Activated CD8-positive, alpha-beta memory T cell treated with anti-CD3 and anti-CD28 coated beads for 48 hours (primary cell): ENCODE results near the gene DAB2.
"Not testable (repeated sequence)": the region's sequence is repeated elsewhere in the genome, so short reads cannot be mapped to it uniquely, and the experiment has no call there.

Source experiments
- DNase-seq, 3 experiments: peaks; one replicate each; pipeline ENCODE4 v3.0.0-alpha.2; 2020; ENCODE audit warnings: low read depth in 2 of 3, low spot score in 2 of 3

Gene DAB2

DNA sequence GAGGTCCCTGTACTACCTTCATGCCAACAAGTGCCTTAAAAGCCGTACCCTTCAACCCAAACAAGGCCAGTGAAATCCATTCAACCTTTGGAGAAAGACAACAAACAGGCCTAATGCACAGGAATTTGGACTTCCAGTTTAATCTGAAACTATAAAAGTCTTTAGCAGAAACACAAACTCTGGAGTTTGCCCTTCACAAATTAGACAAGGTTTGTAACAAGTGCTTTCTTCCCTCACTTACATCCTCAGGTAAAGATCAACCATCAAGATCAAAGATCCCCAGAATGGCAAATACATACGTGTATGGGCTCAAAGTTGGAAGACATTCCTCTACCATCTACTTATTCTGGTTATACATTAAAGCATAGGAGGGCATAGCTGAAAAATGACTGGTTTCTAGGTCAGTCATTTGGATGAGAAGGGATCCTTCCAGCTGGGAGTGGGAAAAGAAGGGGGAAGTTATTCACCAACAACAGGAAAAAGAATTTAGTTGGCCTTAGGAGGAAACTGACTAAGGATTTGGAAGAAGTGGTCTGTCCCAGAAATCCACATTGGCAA is 2.0 kb downstream of the DAB2 start:
- DNase-seq: no peak

DNA sequence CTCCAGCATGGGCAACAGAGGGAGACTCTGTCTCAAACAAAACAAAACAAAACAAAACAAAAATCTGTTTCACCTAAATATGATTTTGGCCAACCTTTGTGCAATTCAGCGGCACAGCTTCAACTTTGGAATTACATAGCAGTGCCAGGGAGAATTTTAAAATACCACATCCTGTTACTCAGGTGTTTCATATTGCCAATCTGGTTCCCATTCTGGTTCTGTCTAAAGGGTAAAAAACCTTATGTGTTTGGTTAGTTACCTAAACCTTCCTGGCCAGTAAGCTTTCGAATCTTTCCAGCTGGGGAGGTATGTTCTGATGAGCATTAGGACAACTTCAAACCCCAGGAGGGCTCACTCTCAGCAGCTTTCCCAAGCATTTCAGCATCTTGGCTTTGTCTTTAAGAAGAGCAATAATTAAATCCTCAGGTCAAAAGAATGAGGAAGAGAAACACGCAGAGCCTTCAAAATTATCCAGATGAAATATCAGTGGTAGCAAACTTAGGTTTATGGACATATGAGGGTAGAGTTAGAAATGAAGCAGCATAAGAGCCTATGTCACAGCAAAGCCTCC is 2.7 kb downstream of the DAB2 start:
- DNase-seq: no peak

GRCh38 chr5:39420482-39421145 is 4.2 kb downstream of the DAB2 start:
- DNase-seq: no peak

GRCh38 chr5:39419796-39420195 is 5.0 kb downstream of the DAB2 start:
- DNase-seq: no peak

GRCh38 chr5:39417979-39418378 is 6.8 kb downstream of the DAB2 start:
- DNase-seq: no peak

GRCh38 chr5:39415201-39415600 is 9.6 kb downstream of the DAB2 start:
- DNase-seq: no peak

GRCh38 chr5:39414426-39414825 is 10.4 kb downstream of the DAB2 start:
- no peak for DNase-seq

- DNase-seq: no peak
Observed at GRCh38 chr5:39413771-39414170, 11.0 kb downstream of the DAB2 start.

DNA sequence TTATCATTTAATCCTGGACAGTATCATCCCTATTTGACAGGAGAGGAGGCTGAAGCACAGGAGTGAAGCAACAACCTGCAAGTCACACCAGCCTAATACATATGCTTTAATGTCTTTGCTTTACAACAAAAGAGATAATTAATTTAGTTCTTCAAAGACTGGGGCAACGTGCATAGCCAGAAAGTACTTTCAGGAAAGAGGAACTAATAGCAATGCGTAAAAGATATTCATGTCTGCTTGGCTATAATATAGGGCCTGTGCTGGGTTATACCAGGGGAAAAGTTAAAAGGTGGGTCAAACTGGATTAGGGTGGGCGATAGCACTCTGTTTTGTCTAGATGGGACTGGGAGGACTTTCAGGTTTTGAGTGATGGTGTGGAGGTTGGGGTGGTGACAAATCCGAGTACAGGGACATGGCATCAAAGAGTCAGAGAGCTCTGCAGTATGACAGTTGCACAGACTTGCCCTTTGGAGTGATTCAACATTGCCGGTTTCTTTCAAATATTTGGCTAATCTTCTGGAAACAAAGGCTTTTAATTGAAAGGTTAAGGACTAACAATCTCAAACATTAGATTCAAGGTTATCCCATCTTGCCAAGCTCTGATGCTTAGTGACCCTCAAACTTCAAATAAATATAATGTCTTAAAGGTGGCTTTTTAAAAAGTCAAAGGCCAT is 11.9 kb downstream of the DAB2 start:
- DNase-seq: no peak

- no peak for DNase-seq
Observed at GRCh38 chr5:39411985-39412384, 12.8 kb downstream of the DAB2 start.

DNA sequence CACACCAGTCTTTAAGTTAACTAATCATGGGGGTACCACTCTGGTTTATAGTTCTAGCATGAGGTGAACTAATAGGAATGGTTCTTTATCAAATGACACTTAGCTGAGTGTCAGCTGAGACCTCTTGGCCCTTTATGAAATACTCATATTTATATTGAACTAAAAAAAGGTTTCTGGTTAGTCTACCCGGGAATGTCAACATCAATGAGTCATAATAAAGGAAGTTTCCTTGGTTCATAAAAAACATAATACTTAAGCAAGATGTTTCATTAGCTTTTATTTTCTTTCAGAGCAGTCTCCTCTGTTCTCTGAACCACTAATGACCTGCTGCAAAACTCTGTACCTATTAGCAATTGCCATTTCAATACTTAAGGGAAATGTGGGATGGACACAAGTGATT is 13.7 kb downstream of the DAB2 start:
- no peak for DNase-seq

DNA sequence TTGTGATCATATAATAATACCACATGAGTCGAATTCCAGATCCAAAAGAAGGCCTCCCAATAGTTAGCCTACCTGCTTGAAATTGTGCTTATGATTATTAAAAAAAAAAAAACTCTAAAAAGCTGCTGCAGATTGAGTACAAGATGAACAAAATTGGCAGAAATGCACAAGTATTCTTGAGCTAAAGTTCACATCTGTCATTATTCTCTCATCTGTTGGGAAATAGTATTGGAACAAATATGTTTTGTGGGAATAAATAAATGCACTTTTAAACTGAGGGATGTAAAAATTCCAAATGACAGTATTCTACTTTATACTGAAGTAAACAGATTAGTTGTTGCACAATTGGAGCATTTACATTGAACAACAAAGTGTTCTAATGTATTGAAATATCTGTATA is 15.7 kb downstream of the DAB2 start:
- no peak for DNase-seq

DNA sequence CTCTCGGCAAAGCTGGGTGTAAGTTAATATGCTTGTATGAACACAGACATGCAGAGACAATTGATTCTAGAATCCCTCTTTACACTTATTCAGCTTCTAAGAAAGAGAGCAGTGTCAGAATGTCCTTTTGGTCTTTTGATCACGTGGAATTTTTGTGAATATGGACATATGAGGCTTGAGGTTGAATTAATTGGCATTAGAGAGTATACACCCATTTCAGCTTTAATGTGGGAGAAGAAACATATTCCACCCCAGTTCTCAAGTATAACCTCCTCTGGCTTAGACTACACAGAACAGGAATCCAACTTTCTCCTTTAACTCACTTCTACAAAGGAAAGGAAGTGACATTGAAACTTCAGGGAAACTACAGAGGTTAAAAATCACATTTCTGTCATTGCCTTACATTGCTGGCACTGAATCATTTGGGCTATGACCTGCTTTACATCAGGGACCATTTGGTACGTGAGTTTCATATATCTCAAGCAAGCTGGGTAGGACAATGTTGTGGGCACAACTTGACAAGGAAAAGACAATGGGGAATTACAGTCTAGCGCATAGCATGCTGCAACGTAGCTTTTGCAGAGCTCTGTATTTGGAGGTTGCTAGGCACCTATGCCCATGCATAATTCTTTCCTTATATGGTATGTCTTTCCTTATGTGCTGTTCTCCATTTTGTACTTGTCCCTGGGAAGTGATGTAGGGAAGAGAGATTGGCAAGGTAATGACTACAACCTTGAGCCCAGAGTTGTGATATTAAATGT is 19.5 kb downstream of the DAB2 start:
- no peak for DNase-seq

DNA sequence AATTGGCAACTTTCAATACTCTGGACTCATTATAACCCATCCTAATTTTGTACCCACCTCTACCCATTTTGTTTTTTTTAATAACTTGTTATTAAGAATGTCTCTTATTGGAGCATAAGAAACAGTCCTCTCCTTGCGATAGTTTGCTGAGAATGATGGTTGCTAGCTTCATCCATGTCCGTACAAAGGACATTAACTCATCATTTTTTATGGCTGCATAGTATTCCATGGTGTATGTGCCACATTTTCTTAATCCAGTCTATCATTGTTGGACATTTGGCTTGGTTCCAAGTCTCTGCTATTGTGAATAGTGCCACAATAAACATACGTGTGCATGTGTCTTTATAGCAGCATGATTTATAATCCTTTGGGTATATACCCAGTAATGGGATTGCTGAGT is 21.0 kb downstream of the DAB2 start:
- not testable (repeated sequence) for DNase-seq

DNA sequence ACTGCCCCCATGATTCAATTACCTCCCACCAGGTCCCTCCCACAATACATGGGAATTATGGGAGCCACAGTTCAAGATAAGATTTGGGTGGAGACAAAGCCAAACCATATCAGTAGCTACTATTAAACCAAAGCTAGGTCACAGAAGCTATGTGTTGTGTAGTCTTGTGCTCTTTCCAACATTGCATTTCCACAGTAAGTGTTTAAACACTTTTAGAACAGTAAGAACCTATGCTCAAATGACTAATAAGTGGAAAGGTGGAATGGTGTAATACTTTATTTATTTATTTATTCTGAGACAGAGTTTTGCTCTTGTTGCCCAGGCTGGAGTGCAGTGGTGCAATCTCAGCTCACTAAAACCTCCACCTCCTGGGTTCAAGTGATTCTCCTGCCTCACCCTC is 22.6 kb downstream of the DAB2 start:
- not testable (repeated sequence) for DNase-seq

GRCh38 chr5:39400713-39401578 is 23.8 kb downstream of the DAB2 start:
- no peak for DNase-seq

DNA sequence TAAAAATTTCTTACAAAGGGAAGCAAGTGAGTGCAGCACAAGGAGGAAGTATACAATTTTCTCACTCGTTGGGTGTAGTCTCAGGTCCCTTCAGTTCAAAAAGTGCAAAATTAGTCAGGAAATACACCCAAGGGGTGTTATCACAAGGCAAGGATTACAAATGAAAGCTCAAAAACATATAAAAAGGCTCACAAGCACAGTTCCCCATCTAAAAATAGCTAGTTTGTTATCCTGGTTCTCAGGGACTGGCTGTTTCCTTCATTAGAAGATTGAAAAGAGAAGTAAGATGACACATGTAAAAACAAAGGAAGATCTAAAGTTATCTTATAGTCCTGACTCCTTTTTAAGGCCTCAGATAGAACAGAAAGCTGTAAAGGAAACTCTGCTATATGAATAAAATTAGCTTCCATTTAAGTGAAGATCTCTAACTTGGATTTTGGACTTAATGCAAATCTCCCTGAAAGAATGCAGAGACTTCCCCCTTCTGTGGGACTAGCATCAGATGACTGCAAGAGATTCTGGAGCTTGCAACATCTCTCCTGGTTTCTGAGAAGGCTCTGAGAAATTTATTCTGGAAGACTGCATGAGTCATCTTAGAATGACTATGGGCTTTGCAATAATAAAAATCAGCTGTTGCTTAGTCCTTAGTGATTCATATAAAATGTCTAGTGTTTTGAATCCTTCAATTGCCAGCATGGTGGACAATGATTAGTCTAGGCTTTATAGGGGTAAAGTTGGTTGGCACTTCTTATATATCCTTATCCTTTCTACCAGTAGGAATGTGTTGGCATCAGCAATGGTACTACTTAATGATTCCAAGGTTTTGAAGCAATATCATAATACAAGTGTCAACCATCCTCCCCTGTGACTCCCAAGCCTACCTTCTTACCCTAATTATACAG is 25.4 kb downstream of the DAB2 start:
- no peak for DNase-seq

- no peak for DNase-seq
Observed at GRCh38 chr5:39396843-39397242, 27.9 kb downstream of the DAB2 start.

GRCh38 chr5:39395521-39395920 is 29.3 kb downstream of the DAB2 start:
- no peak for DNase-seq

DNA sequence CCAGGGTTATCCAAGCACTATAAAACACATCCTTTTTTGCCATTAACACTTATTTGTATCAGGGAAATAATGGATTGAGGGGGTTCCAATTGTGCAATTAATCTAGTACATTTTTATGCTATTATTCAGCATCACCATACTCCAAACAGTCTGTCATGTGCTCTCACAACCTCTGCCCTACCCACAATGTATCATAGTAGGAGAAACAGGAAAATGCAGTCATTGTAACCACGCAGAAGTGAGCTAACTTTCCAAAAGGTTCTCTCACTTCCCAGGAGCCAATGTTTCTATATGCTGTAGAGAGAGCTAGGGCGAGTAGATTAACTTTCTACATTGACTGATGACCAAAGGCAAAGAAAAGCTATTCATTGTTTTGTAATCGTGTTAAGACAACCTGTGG is 29.8 kb downstream of the DAB2 start:
- no peak for DNase-seq
